Epithelial cell of prostate (primary cell): ENCODE data around the gene PPP1R37.

Experiments
- DNase-seq: peaks from one replicate; pipeline ENCODE4 v3.0.0-alpha.2; 2011; ENCODE audit warnings: low read depth, low spot score
- H3K27ac ChIP-seq: fragments of 450-650 bp; 2 replicates; pipeline ENCODE4 v1.5.1; 2017; ENCODE audit warnings: mild to moderate bottlenecking

Gene PPP1R37

DNA sequence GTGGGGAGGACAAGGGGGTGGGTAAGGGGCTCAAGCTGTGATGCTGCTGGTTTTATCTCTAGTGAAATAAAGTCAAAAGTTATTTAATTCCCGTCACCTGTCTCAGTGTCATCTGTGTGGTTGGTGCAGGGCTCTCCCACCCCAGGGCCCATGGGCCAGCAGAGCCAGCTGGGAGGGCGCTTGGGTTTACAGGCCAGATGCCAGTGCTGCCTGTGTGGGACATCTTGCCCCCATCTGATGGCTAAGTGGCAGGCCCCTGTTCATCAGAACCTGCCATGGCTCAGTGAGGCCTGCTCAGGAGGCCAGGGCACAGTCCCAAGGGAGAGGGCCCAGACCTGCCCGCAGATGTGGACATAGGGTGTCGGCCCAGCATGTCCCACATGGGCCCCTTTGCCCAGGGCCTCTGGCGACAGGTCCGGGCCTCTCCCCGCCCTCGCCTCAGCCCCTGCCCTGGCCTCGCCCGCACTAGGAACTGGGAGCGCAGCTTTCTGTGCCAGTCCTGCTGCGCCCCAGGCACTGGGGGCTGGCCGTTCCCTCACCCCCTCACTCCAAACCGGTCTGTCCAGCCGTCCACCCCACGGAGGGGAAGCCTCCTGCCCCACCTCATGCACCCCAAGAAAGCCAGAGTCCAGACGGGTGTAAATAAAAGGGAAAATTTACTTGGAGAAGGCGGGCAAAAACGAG, 22.0 kb upstream of the PPP1R37 start:
- DNase-seq = no peak
- H3K27ac ChIP-seq = no peak overlapping the region

- no peak for DNase-seq
- no peak overlapping the region for H3K27ac ChIP-seq
Measured at GRCh38 chr19:45071545-45071938, 21.4 kb upstream of the PPP1R37 start.

- DNase-seq = no peak
- no peak overlapping the region for H3K27ac ChIP-seq
Measured at GRCh38 chr19:45071969-45072790, 20.8 kb upstream of the PPP1R37 start.

- no peak for DNase-seq
- H3K27ac ChIP-seq = no peak overlapping the region
Measured at GRCh38 chr19:45074744-45075300, 18.2 kb upstream of the PPP1R37 start.

GRCh38 chr19:45075301-45076028, 17.5 kb upstream of the PPP1R37 start:
- DNase-seq = no peak
- peak overlapping the region; percentile 40 for H3K27ac ChIP-seq

DNA sequence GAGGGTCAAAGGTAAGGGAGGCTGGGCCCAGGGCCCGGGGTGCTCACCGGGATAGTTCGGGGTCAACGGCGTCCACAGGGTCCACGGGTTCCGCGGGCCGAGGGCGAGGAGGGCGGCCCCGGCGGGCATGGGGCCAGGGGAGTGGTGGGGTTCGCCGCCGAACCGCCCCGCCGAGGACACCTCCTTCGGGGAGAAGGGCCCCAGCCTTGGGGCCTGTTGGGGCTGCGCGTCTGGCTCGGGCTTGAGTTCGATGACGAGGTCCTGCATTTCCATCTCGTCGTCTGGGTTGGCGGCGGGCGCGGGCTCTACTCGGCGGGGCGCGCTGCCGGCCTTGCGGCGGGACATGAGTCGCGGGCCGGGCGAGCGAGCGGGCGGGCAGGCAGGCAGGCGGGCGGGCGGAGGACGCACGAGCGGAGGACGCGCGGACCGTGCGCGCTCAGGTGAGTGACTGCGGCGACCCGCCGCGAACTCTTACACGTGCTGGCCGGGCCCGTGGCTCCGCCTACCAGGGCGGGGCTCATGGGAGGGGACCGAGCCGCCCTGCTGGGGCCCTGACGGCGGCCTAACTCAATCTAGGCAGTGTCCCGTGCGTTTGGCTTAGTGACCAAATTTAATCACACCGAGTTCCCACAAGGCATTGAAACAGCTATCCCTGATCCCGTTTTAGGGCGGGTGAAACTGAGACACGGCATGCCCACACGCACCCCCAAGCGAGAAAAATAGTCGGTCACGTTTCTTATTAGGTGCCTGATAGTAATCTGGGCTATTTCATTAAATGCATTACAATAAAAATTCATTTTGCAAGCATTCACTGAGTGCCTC, 16.7 kb upstream of the PPP1R37 start, which contains the start of gene ZNF296:
ZNF296 (minus strand) TSS at position 450 of the 822 bp plus-strand sequence; CDS start at position 345, 105 bp downstream.
- DNase-seq = no peak
- H3K27ac ChIP-seq = peak within 1 kb of the TSS; percentile 40

- DNase-seq = no peak
- peak overlapping the region; percentile 40 for H3K27ac ChIP-seq
Measured at GRCh38 chr19:45076851-45077730, 15.9 kb upstream of the PPP1R37 start.

DNA sequence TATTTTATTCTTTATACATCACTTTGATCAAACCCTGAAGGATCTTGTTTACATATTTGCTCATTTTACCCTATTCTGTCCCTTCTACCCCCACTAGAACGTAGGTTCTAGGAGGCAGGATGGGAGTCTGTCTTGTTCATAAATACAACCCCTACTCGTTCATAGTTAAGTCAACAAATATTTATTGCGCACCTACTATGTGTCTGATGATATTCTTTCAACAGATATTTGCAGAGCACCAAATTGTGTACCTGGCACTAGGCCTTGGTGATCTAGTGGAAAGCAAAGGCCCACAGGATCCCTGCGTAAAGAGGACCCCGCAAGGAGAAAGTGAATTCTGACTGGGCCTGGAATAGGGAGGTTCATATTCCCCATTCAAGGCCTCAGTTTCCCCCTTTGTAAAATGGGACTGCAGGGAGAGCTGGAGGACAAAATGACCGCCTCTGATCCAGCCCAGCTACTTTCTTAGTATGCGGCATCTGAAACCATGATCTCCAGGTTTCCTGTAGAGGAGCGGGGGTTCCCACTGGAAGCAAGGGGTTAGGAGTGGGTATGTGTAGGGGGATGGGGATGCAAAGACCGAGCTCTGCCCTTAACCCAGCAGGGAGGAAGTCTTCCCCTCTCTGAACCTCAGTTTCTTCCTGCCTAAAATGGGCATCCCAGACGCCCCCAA, 14.5 kb upstream of the PPP1R37 start:
- DNase-seq = no peak
- no peak overlapping the region for H3K27ac ChIP-seq

DNA sequence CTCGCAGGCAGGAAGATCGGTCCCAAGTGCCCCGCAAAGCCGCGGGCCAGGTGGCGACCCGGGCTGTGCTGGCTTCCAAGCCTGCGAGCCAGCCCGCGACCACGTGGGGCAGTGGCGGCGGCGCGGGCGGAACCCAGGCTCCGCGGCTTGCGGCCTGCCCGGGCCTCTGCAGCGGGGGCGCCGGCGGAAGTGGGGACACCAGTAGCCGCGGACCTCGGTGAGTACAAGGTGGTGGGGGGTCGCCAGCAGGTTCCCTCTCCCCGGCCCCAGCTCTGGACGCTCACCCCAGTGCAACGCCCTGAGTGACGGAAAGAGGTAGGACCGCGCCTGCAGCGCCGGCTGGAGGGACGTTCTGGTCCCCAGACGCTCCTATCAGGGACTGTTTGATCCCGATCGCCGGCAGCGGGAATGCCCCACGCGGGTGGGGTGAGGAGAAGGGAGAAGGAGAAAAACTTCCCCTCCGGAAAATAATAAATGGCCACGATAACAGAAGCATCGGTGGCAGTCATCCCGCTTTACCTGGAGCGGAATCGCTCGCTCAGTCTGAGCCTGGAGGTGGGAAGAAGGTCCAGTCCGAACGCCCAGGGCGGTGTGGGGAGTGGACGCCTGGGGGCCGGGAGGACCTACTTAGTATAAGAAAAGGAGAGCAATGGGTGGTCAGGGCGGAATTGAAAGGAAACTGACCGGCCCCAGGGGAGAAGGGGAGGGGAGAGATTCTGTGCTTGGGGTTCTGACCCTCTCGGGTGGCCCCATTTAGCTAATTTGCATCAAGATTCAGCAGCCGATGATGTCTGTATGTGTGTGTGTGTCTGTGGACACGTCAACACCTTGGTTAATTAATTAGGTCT, 13.7 kb upstream of the PPP1R37 start, which contains the start of gene GEMIN7:
GEMIN7 (plus strand) TSS at position 198 of the 848 bp plus-strand sequence. CDS start 10,855 bp downstream, outside the sequence.
- no peak for DNase-seq
- peak within 1 kb of the TSS; percentile 54 for H3K27ac ChIP-seq

DNA sequence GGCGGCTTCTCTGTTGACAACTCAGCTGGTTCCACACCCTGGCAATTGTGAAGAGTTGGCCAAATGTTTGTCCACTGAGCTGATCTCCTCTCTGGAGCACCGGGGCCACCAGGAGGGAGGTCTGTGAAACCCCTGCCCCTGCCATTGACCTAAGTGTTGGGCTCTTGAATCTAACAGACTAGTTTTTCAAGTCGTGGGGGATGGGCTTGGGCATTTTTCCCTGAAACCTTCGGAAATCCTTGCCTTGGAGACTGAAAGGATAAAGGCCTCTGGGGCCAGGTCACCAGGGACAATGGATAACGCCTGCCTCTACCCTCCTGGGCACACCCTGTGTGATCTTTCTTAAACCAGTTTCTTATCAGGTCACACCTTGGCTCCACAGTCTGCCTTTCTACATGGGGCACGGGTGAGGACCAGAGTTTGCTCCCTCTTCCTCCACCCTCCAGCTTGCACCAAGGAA, 13.0 kb upstream of the PPP1R37 start:
- DNase-seq = no peak
- peak overlapping the region; percentile 54 for H3K27ac ChIP-seq

GRCh38 chr19:45082170-45082569, 10.8 kb upstream of the PPP1R37 start:
- no peak for DNase-seq
- no peak overlapping the region for H3K27ac ChIP-seq

- H3K27ac ChIP-seq = no peak overlapping the region
- no peak for DNase-seq
Measured at GRCh38 chr19:45086480-45086879, 6.5 kb upstream of the PPP1R37 start.

- no peak for DNase-seq
- no peak overlapping the region for H3K27ac ChIP-seq
Measured at GRCh38 chr19:45087531-45087930, 5.4 kb upstream of the PPP1R37 start.

DNA sequence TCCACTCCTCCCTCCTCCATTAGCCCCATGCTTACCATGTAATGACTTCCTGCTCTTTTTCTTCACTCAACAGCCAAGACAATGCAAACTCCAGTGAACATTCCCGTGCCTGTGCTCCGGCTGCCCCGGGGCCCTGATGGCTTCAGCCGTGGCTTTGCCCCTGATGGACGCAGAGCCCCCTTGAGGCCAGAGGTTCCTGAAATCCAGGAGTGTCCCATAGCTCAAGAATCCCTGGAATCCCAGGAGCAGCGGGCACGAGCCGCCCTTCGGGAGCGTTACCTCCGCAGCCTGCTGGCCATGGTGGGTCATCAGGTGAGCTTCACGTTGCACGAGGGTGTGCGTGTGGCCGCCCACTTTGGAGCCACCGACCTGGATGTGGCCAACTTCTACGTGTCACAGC, 2.9 kb upstream of the PPP1R37 start:
- H3K27ac ChIP-seq = no peak overlapping the region
- DNase-seq = no peak

DNA sequence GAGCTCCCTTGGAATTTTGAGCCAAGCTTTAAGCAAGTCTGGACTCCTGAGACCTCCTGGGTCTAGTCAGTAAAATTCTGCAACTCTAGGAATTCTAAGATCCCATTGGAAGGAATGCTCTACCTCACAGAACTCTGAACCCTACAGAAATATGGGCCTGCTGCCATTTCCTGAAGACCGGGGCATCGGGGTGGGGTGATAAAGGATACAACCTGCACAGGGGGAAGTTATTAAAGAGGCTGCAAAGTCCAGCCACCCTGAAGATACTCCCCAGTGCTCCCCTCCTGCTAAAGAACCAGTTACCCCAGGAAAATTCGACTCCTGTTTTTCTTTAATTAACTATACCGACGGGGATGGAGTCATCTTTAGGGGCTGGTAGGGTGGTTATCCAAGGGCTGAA, 2.4 kb upstream of the PPP1R37 start:
- no peak for DNase-seq
- peak overlapping the region; percentile 85 for H3K27ac ChIP-seq

GRCh38 chr19:45091031-45091923, 1.7 kb upstream of the PPP1R37 start:
- peak; percentile 94 for DNase-seq
- H3K27ac ChIP-seq = peak overlapping the region; percentile 85
